HG03378 (cell line): Measurements from ENCODE around the gene MAP4.

Experiments
- ATAC-seq: cut with Tn5 transposase; IDR thresholded peaks from one replicate; pipeline ENCODE4 v1.9.1; 2021; ENCODE audit warnings: mild to moderate bottlenecking, moderate library complexity; ENCODE audit not compliant: unreplicated experiment

The MAP4 gene

GRCh38 chr3:47870702-47871260 is 145.4 kb downstream of the MAP4 start:
- no peak for ATAC-seq

DNA sequence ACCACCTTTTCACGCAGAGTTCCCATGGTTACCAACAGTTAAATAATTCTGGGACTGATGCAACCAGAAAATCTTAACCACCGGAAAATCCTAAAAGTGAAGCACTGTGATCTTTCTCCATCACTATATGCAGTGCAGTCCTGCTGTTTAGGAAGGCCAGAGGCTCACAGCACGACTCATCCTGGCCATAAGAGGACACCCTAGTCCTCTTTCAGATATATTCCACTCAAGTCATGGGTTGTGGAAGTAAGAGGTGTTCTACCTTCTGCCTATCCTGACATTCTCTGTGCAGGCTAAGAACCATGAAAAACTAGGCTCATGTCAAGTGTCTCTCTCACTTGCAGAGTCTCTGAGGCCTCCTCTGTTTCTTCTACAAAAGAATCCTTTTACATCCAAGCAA is 146.1 kb downstream of the MAP4 start:
- no peak for ATAC-seq

DNA sequence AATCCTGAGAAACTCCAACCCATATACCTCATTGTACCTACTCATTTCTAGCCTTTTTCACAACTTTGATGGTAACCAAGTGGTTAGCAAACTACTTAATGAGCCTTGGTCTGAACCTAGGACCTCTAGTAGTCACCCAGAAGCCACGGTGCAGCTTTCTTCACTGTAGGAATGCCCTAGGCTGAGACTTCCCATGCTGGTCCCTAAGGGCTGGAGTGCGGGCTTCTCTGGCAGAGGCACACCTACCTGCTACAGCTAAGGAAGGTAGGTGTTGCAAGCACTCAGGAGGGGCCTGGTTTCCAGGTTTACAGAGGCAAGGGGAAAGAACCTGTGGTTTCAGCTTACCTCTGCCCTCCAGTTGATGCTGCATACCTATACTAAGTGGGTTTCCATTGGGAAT is 147.9 kb downstream of the MAP4 start:
- no peak for ATAC-seq

GRCh38 chr3:47867451-47868044 is 148.7 kb downstream of the MAP4 start:
- no peak for ATAC-seq

GRCh38 chr3:47865192-47865591 is 151.0 kb downstream of the MAP4 start:
- no peak for ATAC-seq

GRCh38 chr3:47863391-47864128 is 152.7 kb downstream of the MAP4 start:
- no peak for ATAC-seq

DNA sequence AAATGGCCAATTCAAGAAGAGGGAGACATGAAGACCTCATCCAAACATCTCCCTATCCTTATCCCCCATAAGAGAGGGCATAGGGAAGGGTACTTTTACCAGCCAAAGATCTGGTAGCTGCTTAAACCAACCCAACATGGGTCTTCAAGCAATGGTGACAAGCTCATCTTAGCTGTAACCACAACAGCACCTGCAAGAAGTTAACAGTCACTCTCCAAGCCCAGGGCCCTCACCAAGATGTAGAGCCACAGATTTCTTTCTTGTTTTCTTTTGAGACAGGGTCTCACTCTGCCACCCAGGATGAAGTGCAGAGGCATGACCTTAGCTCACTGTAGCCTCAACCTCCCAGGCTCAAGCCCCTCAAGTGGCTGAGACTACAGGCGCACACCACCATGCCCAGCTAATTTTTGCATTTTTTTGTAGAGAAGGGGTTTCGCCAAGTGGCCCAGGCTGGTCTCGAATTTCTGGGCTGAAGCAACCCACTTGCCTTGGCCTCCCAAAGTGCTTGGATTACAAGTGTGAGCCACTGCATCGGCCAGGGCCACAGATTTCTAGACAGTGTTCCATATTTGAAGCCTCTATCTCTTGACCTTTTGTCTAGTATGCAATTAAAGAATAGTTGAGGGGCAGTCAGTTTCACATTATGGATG is 156.1 kb downstream of the MAP4 start:
- ATAC-seq, result no peak

DNA sequence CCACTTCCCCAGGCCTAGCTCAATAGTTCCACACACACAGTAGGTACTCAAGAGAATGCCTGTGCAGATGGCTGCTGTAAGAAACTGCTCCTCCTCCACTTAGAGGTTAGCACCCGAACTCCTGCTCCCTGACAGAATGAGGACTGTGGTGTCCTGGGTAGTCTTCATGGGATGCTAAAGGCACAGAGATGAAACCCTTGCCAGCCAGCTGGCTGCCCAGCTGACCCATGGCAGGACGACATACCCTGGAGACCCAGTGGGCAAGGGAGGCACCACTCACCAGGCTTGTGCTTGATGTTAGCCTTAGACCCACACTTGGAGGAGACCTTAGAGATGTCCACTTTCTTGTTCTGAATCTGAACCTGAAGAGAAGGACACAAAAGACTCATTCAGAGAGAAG is 159.1 kb downstream of the MAP4 start:
- ATAC-seq, result no peak

- ATAC-seq, result no peak
Observed at GRCh38 chr3:47856669-47857068, 159.5 kb downstream of the MAP4 start.

DNA sequence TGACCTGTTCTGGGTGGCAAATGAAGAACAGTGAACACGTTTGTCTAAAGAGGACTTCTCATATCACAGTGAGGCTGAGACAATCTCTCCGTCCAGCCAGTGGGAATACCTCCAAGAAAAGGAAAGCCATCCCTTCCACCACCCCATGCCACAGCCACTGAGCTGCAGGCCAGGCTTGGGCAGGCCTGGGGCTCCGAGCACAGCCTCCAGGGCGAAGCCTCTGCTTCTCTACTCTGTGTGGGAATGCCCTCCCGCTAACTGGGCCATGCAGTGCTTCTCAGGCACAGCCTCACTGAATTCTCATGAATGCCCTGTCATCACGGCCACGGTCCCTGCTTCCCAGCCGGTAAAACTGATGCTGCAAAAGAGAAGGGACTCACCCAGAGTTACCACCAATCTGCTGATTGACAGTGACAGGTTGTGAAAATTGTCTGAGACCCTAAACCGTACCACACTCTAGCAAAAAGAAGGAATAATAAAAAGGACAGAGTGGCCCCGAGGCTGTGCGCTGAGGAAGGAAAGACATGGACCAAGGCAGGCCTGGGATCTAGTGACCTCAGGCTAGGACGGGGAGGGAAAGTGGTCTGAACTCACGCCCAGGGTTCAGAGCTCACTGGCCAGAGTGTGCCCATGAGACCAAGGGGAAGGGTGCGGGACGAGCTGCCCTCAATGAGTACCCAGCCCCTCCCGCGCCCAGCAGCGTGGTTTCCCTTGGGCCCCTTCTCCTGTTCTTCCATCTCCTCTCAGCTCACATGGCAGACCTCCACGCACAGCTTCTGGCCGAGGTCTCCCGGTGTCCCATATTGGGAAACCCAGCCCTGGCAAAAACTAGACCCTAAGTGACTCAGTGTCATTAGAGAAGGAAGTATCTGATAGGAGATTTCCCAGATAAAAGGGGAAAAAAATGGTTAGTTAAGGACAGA is 160.5 kb downstream of the MAP4 start:
- no peak for ATAC-seq

DNA sequence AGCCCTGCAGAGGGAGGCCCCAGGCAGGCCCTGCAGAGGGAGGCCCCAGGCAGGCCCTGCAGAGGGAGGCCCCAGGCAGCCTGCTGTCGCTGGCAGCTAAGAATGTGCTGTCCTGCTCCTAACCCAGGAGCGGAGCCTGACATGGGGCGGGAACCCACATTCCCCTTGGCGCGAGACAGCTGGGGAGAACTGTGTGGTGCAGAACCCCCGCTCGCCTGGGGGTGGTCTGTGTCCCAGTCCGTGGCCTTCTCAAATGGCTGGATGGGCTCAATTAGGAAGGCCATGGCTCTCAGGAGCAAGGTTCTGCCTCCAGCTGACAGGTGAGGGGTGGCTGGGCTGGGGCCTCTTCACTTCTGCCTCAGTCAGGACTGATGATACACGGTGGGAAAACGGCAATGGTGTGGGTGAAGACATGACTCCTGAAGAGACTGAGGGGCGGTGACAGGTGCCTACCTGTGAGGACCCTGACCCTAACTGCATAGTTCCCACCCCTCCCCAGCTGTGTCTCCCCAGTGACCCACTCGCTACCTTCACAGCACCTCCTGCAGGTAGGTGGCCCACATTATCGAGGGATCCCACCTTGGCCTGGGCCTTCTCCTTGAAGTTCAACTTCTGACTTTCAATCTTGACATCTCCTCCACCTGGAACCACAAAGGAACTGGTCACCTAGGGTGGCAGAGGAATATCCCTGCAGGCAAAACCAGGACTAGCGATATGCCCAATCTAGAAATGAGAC is 161.3 kb downstream of the MAP4 start:
- ATAC-seq, result no peak

DNA sequence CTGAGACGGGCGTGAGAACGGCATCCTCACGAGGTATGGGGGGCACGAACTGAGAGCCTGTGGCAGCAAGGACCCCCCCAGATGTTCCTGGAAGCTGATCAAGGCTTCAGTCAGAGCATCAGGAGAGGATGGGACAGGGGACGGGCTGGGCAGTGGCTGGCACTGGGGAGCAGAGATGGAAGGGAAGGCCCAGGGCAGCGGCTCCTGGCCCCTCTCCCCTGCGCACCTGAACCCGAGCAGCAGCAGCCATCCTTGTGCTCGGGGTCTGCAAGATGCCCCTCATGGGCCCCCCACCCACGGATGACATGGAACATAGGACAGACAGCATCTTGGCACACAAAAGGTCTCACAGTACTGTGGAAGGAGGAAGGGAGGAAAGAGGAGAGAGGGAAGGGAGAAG is 161.9 kb downstream of the MAP4 start:
- no peak for ATAC-seq

DNA sequence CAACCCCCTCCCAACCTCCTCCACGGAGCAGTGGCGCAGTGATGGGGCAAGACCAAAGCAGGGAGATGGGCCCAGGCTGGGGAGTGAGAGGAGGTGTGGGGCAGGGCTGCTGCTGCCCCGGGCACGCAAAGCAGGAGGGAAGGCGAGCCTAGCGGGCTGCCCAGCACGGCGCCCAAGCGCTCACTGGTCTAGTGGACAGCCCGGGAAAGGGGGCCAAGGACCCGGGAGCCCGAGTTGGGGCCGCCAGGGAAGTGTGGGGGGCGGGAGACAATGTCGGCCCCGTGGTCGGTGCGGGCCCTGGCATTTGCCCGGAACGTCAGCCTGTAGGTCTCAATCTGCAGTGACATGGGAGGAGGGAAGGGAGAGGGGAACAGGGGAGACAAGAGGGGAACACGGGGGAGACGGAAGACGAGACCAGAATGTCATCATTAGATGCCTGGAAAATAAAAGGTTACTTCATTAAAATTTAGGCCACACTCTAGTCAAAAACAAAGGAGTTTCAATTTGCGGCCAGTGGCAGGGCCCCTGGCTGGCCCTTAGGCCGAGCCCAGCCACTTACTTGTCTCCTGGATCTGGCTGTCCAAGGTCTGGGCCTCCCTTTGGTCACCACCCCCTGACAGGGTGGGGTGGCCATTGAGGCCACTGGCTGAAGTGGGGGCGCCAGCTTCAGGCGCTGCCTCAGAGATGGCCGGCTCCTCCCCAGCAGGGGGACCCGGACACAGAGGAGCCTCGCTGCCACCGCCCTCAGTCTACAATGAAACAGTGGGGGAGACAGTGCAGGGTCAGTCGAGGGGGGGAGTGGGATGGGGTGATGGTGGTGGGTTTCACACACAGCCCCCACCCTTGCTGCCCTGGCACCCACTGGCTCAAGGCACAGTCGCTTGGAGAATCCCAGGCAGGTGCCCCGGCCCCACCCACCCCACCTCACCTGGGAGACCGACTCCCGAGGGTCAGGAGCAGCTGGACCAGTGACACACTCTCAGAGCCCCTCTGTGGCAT is 163.3 kb downstream of the MAP4 start:
- ATAC-seq, result no peak

- ATAC-seq, result no peak
Observed at GRCh38 chr3:47851888-47852603, 164.2 kb downstream of the MAP4 start.

GRCh38 chr3:47850564-47851410 is 165.4 kb downstream of the MAP4 start:
- no peak for ATAC-seq

DNA sequence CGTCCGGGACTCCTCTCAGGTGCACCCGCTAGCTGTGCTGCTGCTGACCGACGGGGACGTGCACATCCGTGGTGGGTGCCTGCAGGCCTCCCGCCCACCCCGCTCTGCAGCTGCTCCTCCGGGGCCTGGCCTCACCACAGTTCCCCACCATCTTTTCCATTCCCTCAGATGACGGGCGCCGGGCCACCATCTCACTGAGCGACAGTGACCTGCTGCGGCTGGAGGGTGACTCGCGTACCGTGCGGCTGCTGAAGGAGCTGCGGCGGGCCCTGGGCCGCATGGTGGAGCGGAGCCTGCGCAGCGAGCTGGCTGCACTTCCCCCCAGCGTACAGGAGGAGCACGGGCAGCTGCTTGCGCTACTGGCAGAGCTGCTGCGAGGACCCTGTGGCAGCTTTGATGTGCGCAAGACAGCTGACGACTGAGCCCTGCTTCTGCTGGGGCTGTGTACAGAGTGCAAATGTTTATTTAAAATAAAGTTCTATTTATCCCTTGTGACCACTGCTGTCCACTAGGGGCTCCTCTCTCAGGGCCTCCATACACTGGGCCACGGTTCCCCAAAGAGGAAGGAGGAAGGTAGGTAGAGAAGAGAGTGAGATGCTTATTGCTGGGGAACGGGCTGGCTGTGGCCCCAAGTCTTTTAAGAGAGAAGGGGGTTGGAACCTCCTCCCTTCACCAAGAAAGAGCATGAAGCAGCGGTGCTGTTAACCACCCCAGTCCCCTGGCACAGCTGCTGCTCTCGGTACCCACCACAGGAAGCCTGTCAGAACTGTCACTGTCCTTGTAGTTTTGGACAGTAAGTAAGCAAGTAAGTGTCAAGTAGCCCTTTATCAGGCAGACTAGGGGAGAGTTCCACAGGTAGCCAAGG is 166.3 kb downstream of the MAP4 start:
- ATAC-seq, result no peak
